HepG2 (cell line): ENCODE measurements around the gene TMBIM4. TPM values are rescaled to one million over a fixed set of nuclear protein-coding genes. Genes with fewer than 3 reads are reported as not detected.

ENCODE experiments used
- AHR ChIP-seq: IDR thresholded peaks from 2 replicates; pipeline ENCODE4 v1.6.1; 2018; ENCODE audit warnings: missing genetic modification reagents, missing compliant biosample characterization
- ARNT ChIP-seq: fragments of 450-650 bp; IDR thresholded peaks from 2 replicates; pipeline ENCODE4 v1.6.1; 2017
- CCAR2 ChIP-seq: fragments of 200-400 bp; formaldehyde crosslinking; optimal IDR thresholded peaks from 2 replicates; pipeline ENCODE3; 2018; ENCODE audit warnings: low read depth, mild to moderate bottlenecking, low read length, moderate library complexity
- FOSL2 ChIP-seq: sonication (generic); formaldehyde crosslinking; IDR thresholded peaks from 2 replicates; pipeline ENCODE4 v1.4.0; 2020; ENCODE audit warnings: missing genetic modification reagents
- GLI4 ChIP-seq: sonication (generic); formaldehyde crosslinking; IDR thresholded peaks from 2 replicates; pipeline ENCODE4 v1.5.1; 2020; ENCODE audit warnings: missing genetic modification reagents, mild to moderate bottlenecking, moderate library complexity, borderline replicate concordance
- HOXA7 ChIP-seq: sonication (generic); formaldehyde crosslinking; IDR thresholded peaks from 2 replicates; pipeline ENCODE4 v1.8.1; 2022; ENCODE audit warnings: mild to moderate bottlenecking, missing genetic modification reagents, moderate library complexity
- KLF9 ChIP-seq: IDR thresholded peaks from 2 replicates; pipeline ENCODE4 v1.6.1; 2016; ENCODE audit warnings: low read depth
- LCORL ChIP-seq, 2 experiments: fragments of 450-650 bp in 1 of 2; sonication (generic) in 1 of 2; formaldehyde crosslinking in 1 of 2; IDR thresholded peaks; 2 replicates each; pipeline versions ENCODE4 v1.5.0 to v1.6.1; 2017 to 2020; ENCODE audit warnings: antibody characterized with exemption in 1 of 2, missing genetic modification reagents in 1 of 2
- MAX ChIP-seq: IDR thresholded peaks from 2 replicates; pipeline ENCODE4 v1.6.1; 2012; ENCODE audit warnings: inconsistent platforms
- MXI1 ChIP-seq: IDR thresholded peaks from 3 replicates; pipeline ENCODE4 v1.6.1; 2012; ENCODE audit warnings: low read depth, low read length, inconsistent platforms, borderline replicate concordance
- NFIB ChIP-seq: sonication (generic); formaldehyde crosslinking; IDR thresholded peaks from 2 replicates; pipeline ENCODE4 v1.9.0; 2021; ENCODE audit warnings: missing genetic modification reagents, mild to moderate bottlenecking, borderline replicate concordance
- PATZ1 ChIP-seq: sonication (generic); formaldehyde crosslinking; IDR thresholded peaks from 2 replicates; pipeline ENCODE4 v1.4.0; 2020; ENCODE audit warnings: missing genetic modification reagents
- PAX8 ChIP-seq: sonication (generic); formaldehyde crosslinking; IDR thresholded peaks from 2 replicates; pipeline ENCODE4 v1.8.0; 2022; ENCODE audit warnings: mild to moderate bottlenecking, missing genetic modification reagents, borderline replicate concordance
- RFX3 ChIP-seq: IDR thresholded peaks from 2 replicates; pipeline ENCODE4 v1.6.1; 2016; ENCODE audit warnings: missing biosample characterization, missing genetic modification reagents
- SALL2 ChIP-seq: sonication (generic); formaldehyde crosslinking; IDR thresholded peaks from 2 replicates; pipeline ENCODE4 v1.8.1; 2023; ENCODE audit warnings: mild to moderate bottlenecking, missing genetic modification reagents, inconsistent platforms
- THYN1 ChIP-seq: sonication (generic); formaldehyde crosslinking; IDR thresholded peaks from 2 replicates; pipeline ENCODE4 v1.8.1; 2023; ENCODE audit warnings: low read depth, mild to moderate bottlenecking, moderate library complexity, missing genetic modification reagents, borderline replicate concordance
- USF2 ChIP-seq, 2 experiments: sonication (generic) in 1 of 2; formaldehyde crosslinking in 1 of 2; IDR thresholded peaks; 2 replicates each; pipeline versions ENCODE4 v1.5.1 to v1.6.1; 2011 to 2020; ENCODE audit warnings: borderline replicate concordance in 1 of 2, low read depth in 1 of 2, low read length in 1 of 2, mild to moderate bottlenecking in 1 of 2, missing genetic modification reagents in 1 of 2, moderate library complexity in 1 of 2
- ZFX ChIP-seq: sonication (generic); formaldehyde crosslinking; IDR thresholded peaks from 2 replicates; pipeline ENCODE4 v1.4.0; 2020; ENCODE audit warnings: mild to moderate bottlenecking, low read depth, missing genetic modification reagents, moderate library complexity
- ZNF292 ChIP-seq: sonication (generic); formaldehyde crosslinking; IDR thresholded peaks from 2 replicates; pipeline ENCODE4 v1.8.1; 2022; ENCODE audit warnings: mild to moderate bottlenecking, low read depth, missing genetic modification reagents, borderline replicate concordance
- ZNF724P ChIP-seq: sonication (generic); formaldehyde crosslinking; IDR thresholded peaks from 2 replicates; pipeline ENCODE4 v1.8.0; 2022; ENCODE audit warnings: missing genetic modification reagents, borderline replicate concordance
- ZNF816 ChIP-seq: sonication (generic); formaldehyde crosslinking; IDR thresholded peaks from 2 replicates; pipeline ENCODE4 v1.8.0; 2022; ENCODE audit warnings: missing genetic modification reagents, mild to moderate bottlenecking, borderline replicate concordance
- polyA plus RNA-seq, 8 experiments: library from polyadenylated mRNA; depleted of rRNA in 3 of 8; stranded (reverse) in 7 of 8; unstranded in 1 of 8; fragments of >200 nt; fragmentation: Illumina TruSeq in 4 of 8; extraction: Trizol in 4 of 8; gene quantifications; 2 replicates each; pipeline versions ENCODE4 v1.2.1 to v1.2.3, GENCODE V29; 2011 to 2016; ENCODE audit warnings: low read depth in 4 of 8, missing spikeins in 1 of 8, mixed read lengths in 1 of 8; ENCODE audit not compliant: insufficient read depth in 1 of 8
- total RNA-seq, 5 experiments: library from RNA; depleted of rRNA; stranded (reverse); fragments of >200 nt; fragmentation: Illumina TruSeq; extraction: Trizol; gene quantifications; 2 replicates each; pipeline ENCODE4 v1.2.3, GENCODE V29; 2016; ENCODE audit warnings: low read depth in 1 of 5
- TF ChIP-seq, protein P1 (sequence below): sonication (generic); formaldehyde crosslinking; IDR thresholded peaks from 2 replicates; pipeline ENCODE4 v1.4.0; 2020; ENCODE audit warnings: missing genetic modification reagents

Gene TMBIM4
- total and polyA plus RNA-seq, 2 of the 13 experiments (the other 11 are each of a cell fraction or from before 2014, with no cell fraction given): 60.5 to 67.7 TPM

GRCh38 chr12:66107451-66107915, 62.3 kb downstream of the TMBIM4 start (continued):
- TF ChIP-seq LCORL (IDR thresholded peaks at IDR 0.05) (no peak), LCORL (CRISPR knock-in tag; IDR thresholded peaks at IDR 0.05) (peak; percentile 50; the same call in 1 of the 2 replicates), MAX (0 out of 2 replicates have a peak, but pooled peaks have one; percentile 15), FOSL2 (CRISPR knock-in tag) (0 out of 2 replicates have a peak, but pooled peaks have one; percentile 20), RFX3 (CRISPR knock-in tag) (no peak), SALL2 (CRISPR knock-in tag) (no peak), PATZ1 (CRISPR knock-in tag) (no peak), MXI1 (no peak), PAX8 (no peak), HOXA7 (CRISPR knock-in tag) (no peak), USF2 (IDR thresholded peaks at IDR 0.05; ENCODE audit: low read depth, low read length) (no peak), USF2 (CRISPR knock-in tag; IDR thresholded peaks at IDR 0.05; ENCODE audit: borderline replicate concordance) (no peak), AHR (CRISPR knock-in tag) (no peak), GLI4 (CRISPR knock-in tag) (no peak), CCAR2 (no peak), NFIB (CRISPR knock-in tag) (no peak), KLF9 (CRISPR knock-in tag) (no peak), THYN1 (CRISPR knock-in tag) (no peak), ZNF292 (no peak), ZNF724P (CRISPR knock-in tag) (no peak), ZFX (CRISPR knock-in tag) (0 out of 2 replicates have a peak, but pooled peaks have one; percentile 24), ZNF816 (CRISPR knock-in tag) (no peak), ARNT (no peak)
- TF ChIP-seq, protein P1, sequence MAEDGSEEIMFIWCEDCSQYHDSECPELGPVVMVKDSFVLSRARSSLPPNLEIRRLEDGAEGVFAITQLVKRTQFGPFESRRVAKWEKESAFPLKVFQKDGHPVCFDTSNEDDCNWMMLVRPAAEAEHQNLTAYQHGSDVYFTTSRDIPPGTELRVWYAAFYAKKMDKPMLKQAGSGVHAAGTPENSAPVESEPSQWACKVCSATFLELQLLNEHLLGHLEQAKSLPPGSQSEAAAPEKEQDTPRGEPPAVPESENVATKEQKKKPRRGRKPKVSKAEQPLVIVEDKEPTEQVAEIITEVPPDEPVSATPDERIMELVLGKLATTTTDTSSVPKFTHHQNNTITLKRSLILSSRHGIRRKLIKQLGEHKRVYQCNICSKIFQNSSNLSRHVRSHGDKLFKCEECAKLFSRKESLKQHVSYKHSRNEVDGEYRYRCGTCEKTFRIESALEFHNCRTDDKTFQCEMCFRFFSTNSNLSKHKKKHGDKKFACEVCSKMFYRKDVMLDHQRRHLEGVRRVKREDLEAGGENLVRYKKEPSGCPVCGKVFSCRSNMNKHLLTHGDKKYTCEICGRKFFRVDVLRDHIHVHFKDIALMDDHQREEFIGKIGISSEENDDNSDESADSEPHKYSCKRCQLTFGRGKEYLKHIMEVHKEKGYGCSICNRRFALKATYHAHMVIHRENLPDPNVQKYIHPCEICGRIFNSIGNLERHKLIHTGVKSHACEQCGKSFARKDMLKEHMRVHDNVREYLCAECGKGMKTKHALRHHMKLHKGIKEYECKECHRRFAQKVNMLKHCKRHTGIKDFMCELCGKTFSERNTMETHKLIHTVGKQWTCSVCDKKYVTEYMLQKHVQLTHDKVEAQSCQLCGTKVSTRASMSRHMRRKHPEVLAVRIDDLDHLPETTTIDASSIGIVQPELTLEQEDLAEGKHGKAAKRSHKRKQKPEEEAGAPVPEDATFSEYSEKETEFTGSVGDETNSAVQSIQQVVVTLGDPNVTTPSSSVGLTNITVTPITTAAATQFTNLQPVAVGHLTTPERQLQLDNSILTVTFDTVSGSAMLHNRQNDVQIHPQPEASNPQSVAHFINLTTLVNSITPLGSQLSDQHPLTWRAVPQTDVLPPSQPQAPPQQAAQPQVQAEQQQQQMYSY: no peak
